PFSK-1 (cell line): ENCODE results near the gene ANKS1B.

Experiments
- FOXP2 ChIP-seq: optimal IDR thresholded peaks from 2 replicates; pipeline ENCODE3; 2011; ENCODE audit warnings: borderline replicate concordance, control low read depth, inconsistent platforms; ENCODE audit not compliant: insufficient read depth; ENCODE audit errors: extremely low read length, extremely low read depth
- POLR2AphosphoS5 ChIP-seq: IDR thresholded peaks from 2 replicates; pipeline ENCODE4 v1.6.1; 2012; ENCODE audit warnings: low read depth, mild to moderate bottlenecking, control low read depth, low read length, moderate library complexity
- REST ChIP-seq, 2 experiments: IDR thresholded peaks; 2 replicates each; pipeline versions ENCODE4 v1.6.1 to v1.8.0; 2011 to 2012; ENCODE audit warnings: low read depth in 2 of 2, low read length in 2 of 2, control low read depth in 1 of 2, inconsistent platforms in 1 of 2, mild to moderate bottlenecking in 1 of 2, moderate library complexity in 1 of 2; ENCODE audit not compliant: insufficient read depth in 1 of 2

GRCh38 chr12:99549196-99549595, 435.5 kb downstream of the ANKS1B start:
- TF ChIP-seq REST (IDR thresholded peaks at IDR 0.05; ENCODE audit: insufficient read depth in 1 of 2, low read depth in 2 of 2, low read length in 2 of 2), result no peak
- no peak for TF ChIP-seq POLR2AphosphoS5
- TF ChIP-seq FOXP2, result no peak
